Measurements from ENCODE around the gene TMEM91. TPM values are rescaled to one million over a fixed set of nuclear protein-coding genes. Genes with fewer than 3 reads are reported as not detected.

TMEM91 gene
- total and polyA plus RNA-seq, 2 experiments from 2014 or later = 9.3 to 10.6 TPM

GRCh38 chr19:41327576-41328156 is 48.7 kb upstream of the TMEM91 start (continued):
- TF ChIP-seq REST (IDR thresholded peaks at IDR 0.05; ENCODE audit: unreplicated experiment) (no peak), ZNF331 (CRISPR knock-in tag; IDR thresholded peaks at IDR 0.05; ENCODE audit: low read depth) (no peak)
- TF ChIP-seq, protein P1, sequence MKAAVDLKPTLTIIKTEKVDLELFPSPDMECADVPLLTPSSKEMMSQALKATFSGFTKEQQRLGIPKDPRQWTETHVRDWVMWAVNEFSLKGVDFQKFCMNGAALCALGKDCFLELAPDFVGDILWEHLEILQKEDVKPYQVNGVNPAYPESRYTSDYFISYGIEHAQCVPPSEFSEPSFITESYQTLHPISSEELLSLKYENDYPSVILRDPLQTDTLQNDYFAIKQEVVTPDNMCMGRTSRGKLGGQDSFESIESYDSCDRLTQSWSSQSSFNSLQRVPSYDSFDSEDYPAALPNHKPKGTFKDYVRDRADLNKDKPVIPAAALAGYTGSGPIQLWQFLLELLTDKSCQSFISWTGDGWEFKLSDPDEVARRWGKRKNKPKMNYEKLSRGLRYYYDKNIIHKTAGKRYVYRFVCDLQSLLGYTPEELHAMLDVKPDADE (IDR thresholded peaks at IDR 0.05) = 0 out of 2 replicates have a peak, but pooled peaks have one; percentile 54

GRCh38 chr19:41328157-41328841 is 48.0 kb upstream of the TMEM91 start:
- peaks cover 54% of the 10 kb centered on the region for H3K4me1 Mint-ChIP-seq
- Histone ChIP-seq H3K36me3 (ENCODE audit: insufficient read depth) (no peaks in the 10 kb centered on the region), H3K27me3 (ENCODE audit: insufficient read depth) (peaks cover 10% of the 10 kb centered on the region), H2AFZ (no peak overlapping the region), H3K4me2 (peak overlapping the region; percentile 90; the same call in 1 of the 2 replicates), H3F3A (replicated peaks; ENCODE audit: low read depth) (peaks cover 20% of the 10 kb centered on the region), H3K4me3 (no peak overlapping the region), H3K79me2 (replicated peaks; ENCODE audit: insufficient read depth) (no peaks in the 10 kb centered on the region), H3K27ac (ENCODE audit: low read depth) (no peak overlapping the region), H4K20me1 (replicated peaks; ENCODE audit: insufficient read depth) (no peaks in the 10 kb centered on the region), H3K4me1 (ENCODE audit: insufficient read depth) (peaks cover 46% of the 10 kb centered on the region), H3K9me2 (ENCODE audit: insufficient read depth) (no peaks in the 10 kb centered on the region)
- TF ChIP-seq ZNF331 (CRISPR knock-in tag; IDR thresholded peaks at IDR 0.05; ENCODE audit: low read depth) = no peak
- no peak for TF ChIP-seq REST (IDR thresholded peaks at IDR 0.05; ENCODE audit: unreplicated experiment)
- H3K27ac Mint-ChIP-seq = peak overlapping the region; percentile 68
- ATAC-seq = no peak
- H3K27me3 Mint-ChIP-seq (ENCODE audit: insufficient read depth, low read depth, poor library complexity) = peaks cover 35% of the 10 kb centered on the region
- no peak for DNase-seq (ENCODE audit: low spot score)
- peaks cover under 1% of the 10 kb centered on the region; the same call in 2 of the 3 replicates for H3K36me3 Mint-ChIP-seq (ENCODE audit: low read depth)
- H3K4me3 Mint-ChIP-seq = peak overlapping the region; percentile 53
- H3K9me3 Mint-ChIP-seq = no peaks in the 10 kb centered on the region; the same call in 2 of the 3 replicates

Data from GM23338 (cell line).